Measurements from ENCODE around the gene PSMB10.
A peak's percentile ranks its signal among the peaks of the same experiment; 100 is the strongest.

PSMB10 gene

DNA sequence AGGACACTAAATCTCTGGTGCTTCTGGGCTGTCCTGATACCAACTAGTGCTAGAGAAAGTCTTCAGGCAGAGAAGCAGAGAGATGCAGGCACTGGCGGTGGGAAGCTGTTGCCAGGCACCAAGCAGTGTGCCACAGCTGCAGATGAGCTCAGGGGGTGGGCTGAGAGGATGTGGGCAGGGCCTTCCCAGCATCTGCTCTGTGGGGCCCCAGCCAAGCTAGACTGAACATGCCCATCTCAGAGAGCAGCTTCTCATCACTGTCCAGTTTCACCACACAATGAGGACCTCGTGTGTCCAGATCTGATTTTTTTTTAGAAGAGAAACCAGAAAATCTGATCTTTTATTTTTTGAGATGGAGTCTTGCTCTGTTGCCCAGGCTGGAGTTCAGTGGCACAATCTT lies 26.5 kb downstream of the PSMB10 start:
- H3K4me3 ChIP-seq (ENCODE audit: insufficient read depth, low read depth, low read length) = no peak overlapping the region
- peaks cover 12% of the 10 kb centered on the region for H3K36me3 ChIP-seq (ENCODE audit: control insufficient read depth, insufficient read depth, low read length)
- no peaks in the 10 kb centered on the region for H3K27me3 ChIP-seq (ENCODE audit: control insufficient read depth, insufficient read depth, low read length, poor library complexity, severe bottlenecking)
- H3K27ac ChIP-seq (ENCODE audit: insufficient read depth, low read depth, low read length, poor library complexity, severe bottlenecking) = no peak overlapping the region
- 92 to 96% methylated on average over 2 of the region's 2 CpGs for WGBS, 2 experiments
- no peaks in the 10 kb centered on the region for H3K4me1 ChIP-seq (ENCODE audit: control insufficient read depth, insufficient read depth, low read length)
- H3K9me3 ChIP-seq (ENCODE audit: control insufficient read depth, low read length) = no peaks in the 10 kb centered on the region

DNA sequence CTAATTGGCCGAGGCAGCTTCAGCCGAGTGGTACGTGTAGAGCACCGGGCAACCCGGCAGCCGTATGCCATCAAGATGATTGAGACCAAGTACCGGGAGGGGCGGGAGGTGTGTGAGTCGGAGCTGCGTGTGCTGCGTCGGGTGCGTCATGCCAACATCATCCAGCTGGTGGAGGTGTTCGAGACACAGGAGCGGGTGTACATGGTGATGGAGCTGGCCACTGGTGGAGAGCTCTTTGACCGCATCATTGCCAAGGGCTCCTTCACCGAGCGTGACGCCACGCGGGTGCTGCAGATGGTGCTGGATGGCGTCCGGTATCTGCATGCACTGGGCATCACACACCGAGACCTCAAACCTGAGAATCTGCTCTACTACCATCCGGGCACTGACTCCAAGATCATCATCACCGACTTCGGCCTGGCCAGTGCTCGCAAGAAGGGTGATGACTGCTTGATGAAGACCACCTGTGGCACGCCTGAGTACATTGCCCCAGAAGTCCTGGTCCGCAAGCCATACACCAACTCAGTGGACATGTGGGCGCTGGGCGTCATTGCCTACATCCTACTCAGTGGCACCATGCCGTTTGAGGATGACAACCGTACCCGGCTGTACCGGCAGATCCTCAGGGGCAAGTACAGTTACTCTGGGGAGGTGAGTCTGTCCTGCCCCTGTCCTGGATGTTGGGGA lies 27.5 kb downstream of the PSMB10 start:
- Histone ChIP-seq H3K36me3 (ENCODE audit: control insufficient read depth, insufficient read depth, low read length) (peaks cover 12% of the 10 kb centered on the region), H3K4me1 (ENCODE audit: control insufficient read depth, insufficient read depth, low read length) (no peaks in the 10 kb centered on the region), H3K9me3 (ENCODE audit: control insufficient read depth, low read length) (no peaks in the 10 kb centered on the region), H3K27ac (ENCODE audit: insufficient read depth, low read depth, low read length, poor library complexity, severe bottlenecking) (no peak overlapping the region), H3K27me3 (ENCODE audit: control insufficient read depth, insufficient read depth, low read length, poor library complexity, severe bottlenecking) (no peaks in the 10 kb centered on the region), H3K4me3 (ENCODE audit: insufficient read depth, low read depth, low read length) (no peak overlapping the region)
- WGBS, 2 experiments = 96 to 97% methylated on average over 36 of the region's 36 CpGs

- Histone ChIP-seq H3K4me3 (ENCODE audit: insufficient read depth, low read depth, low read length) (no peak overlapping the region), H3K36me3 (ENCODE audit: control insufficient read depth, insufficient read depth, low read length) (peaks cover 12% of the 10 kb centered on the region), H3K4me1 (ENCODE audit: control insufficient read depth, insufficient read depth, low read length) (no peaks in the 10 kb centered on the region), H3K27me3 (ENCODE audit: control insufficient read depth, insufficient read depth, low read length, poor library complexity, severe bottlenecking) (no peaks in the 10 kb centered on the region), H3K27ac (ENCODE audit: insufficient read depth, low read depth, low read length, poor library complexity, severe bottlenecking) (no peak overlapping the region), H3K9me3 (ENCODE audit: control insufficient read depth, low read length) (no peaks in the 10 kb centered on the region)
- 89% methylated on average over 11 of the region's 11 CpGs for WGBS, 2 experiments
These were observed 29.1 kb downstream of the PSMB10 start for GRCh38 chr16:67907397-67908180.

- Histone ChIP-seq H3K4me1 (ENCODE audit: control insufficient read depth, insufficient read depth, low read length) (no peaks in the 10 kb centered on the region), H3K27me3 (ENCODE audit: control insufficient read depth, insufficient read depth, low read length, poor library complexity, severe bottlenecking) (no peaks in the 10 kb centered on the region), H3K9me3 (ENCODE audit: control insufficient read depth, low read length) (no peaks in the 10 kb centered on the region), H3K36me3 (ENCODE audit: control insufficient read depth, insufficient read depth, low read length) (no peaks in the 10 kb centered on the region), H3K4me3 (ENCODE audit: insufficient read depth, low read depth, low read length) (no peak overlapping the region), H3K27ac (ENCODE audit: insufficient read depth, low read depth, low read length, poor library complexity, severe bottlenecking) (no peak overlapping the region)
- 92 to 96% methylated on average over 4 of the region's 4 CpGs for WGBS, 2 experiments
These were observed 33.8 kb downstream of the PSMB10 start for GRCh38 chr16:67902831-67903230.

DNA sequence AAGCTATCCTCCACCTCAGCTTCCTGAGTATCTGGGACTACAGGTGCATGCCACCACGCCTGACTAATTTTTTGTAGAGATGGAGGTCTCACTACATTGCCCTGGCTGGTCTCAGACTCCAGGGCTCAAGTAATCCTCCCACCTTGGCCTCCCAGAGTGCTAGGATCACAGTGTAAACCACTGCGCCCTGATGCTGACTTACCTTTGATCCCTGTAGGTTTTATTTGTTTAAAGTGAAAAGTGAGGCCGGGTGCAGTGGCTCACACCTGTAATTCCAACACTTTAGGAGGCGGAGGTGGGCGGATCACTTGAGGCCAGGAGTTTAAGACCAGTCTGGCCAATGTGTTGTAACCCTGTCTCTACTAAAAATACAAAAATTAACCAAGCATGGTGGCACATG lies 34.9 kb downstream of the PSMB10 start:
- no peaks in the 10 kb centered on the region for H3K36me3 ChIP-seq (ENCODE audit: control insufficient read depth, insufficient read depth, low read length)
- H3K4me3 ChIP-seq (ENCODE audit: insufficient read depth, low read depth, low read length) = no peak overlapping the region
- H3K9me3 ChIP-seq (ENCODE audit: control insufficient read depth, low read length) = no peaks in the 10 kb centered on the region
- H3K27ac ChIP-seq (ENCODE audit: insufficient read depth, low read depth, low read length, poor library complexity, severe bottlenecking) = no peak overlapping the region
- H3K27me3 ChIP-seq (ENCODE audit: control insufficient read depth, insufficient read depth, low read length, poor library complexity, severe bottlenecking) = no peaks in the 10 kb centered on the region
- 91 to 93% methylated on average over 5 of the region's 5 CpGs for WGBS, 2 experiments
- H3K4me1 ChIP-seq (ENCODE audit: control insufficient read depth, insufficient read depth, low read length) = no peaks in the 10 kb centered on the region

DNA sequence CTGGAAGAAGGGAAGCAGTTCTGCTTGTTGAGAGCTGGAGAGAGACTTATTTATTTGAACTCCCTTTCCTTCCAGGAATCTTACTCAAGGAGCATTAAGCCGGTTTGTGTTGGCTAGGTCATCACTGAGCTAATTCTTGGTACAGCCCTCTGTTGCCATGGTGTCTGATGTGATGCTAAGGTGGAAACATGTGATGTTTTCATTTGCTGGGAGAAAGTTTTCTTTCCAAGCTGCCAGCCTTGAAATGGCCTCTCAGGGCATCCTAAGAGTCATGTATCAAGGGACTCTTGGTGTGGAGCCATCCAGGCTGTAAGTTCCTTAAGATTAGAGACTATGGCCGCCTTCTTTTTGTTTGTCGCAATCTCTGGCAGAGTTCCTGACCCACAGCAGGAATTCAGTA lies 39.4 kb downstream of the PSMB10 start:
- H3K4me1 ChIP-seq (ENCODE audit: control insufficient read depth, insufficient read depth, low read length) = peaks cover 6% of the 10 kb centered on the region
- WGBS, 2 experiments = 97 to 98% methylated on average over 3 of the region's 3 CpGs
- no peaks in the 10 kb centered on the region for H3K9me3 ChIP-seq (ENCODE audit: control insufficient read depth, low read length)
- H3K4me3 ChIP-seq (ENCODE audit: insufficient read depth, low read depth, low read length) = no peak overlapping the region
- no peaks in the 10 kb centered on the region for H3K27me3 ChIP-seq (ENCODE audit: control insufficient read depth, insufficient read depth, low read length, poor library complexity, severe bottlenecking)
- H3K27ac ChIP-seq (ENCODE audit: insufficient read depth, low read depth, low read length, poor library complexity, severe bottlenecking) = no peak overlapping the region
- H3K36me3 ChIP-seq (ENCODE audit: control insufficient read depth, insufficient read depth, low read length) = no peaks in the 10 kb centered on the region

DNA sequence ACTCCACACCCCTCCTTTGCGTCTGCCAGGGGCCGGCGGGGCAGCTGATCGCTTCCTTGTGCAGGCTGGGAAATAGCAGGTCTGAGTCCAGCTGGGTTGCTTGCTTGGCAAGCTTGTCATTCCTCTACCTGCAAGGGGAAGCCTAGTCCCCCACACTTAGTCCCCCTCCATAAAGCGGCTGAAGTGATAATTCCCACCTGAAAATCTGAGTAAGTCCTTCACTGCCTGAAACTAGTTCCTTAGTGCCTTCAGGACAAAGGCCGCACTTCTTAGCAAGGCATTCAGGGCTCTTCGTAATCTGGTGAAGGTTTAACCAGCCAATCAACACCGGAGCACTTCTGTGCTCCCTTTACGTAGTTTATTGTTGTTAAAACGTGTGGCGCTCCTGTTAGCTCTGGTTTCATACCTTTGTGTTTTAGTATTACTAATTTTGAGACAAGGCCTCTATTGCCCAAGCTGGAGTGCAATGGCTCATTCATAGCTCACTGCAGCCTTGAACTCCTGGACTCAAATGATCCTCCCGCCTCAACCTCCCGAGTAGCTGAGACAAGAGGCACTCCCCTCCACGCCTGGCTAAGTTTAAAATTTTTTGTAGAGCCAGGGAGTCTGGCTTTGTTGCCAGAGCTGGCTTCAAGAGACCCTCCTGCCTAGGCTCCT lies 42.8 kb downstream of the PSMB10 start:
- Histone ChIP-seq H3K4me1 (ENCODE audit: control insufficient read depth, insufficient read depth, low read length) (peaks cover 6% of the 10 kb centered on the region), H3K27ac (ENCODE audit: insufficient read depth, low read depth, low read length, poor library complexity, severe bottlenecking) (peak overlapping the region; percentile 83), H3K4me3 (ENCODE audit: insufficient read depth, low read depth, low read length) (peak overlapping the region; percentile 97), H3K27me3 (ENCODE audit: control insufficient read depth, insufficient read depth, low read length, poor library complexity, severe bottlenecking) (no peaks in the 10 kb centered on the region), H3K9me3 (ENCODE audit: control insufficient read depth, low read length) (no peaks in the 10 kb centered on the region), H3K36me3 (ENCODE audit: control insufficient read depth, insufficient read depth, low read length) (no peaks in the 10 kb centered on the region)
- 42 to 44% methylated on average over 14 of the region's 14 CpGs for WGBS, 2 experiments

- no peaks in the 10 kb centered on the region for H3K36me3 ChIP-seq (ENCODE audit: control insufficient read depth, insufficient read depth, low read length)
- no peaks in the 10 kb centered on the region for H3K9me3 ChIP-seq (ENCODE audit: control insufficient read depth, low read length)
- H3K4me3 ChIP-seq (ENCODE audit: insufficient read depth, low read depth, low read length) = peak within 1 kb of the TSS; percentile 97
- 0% methylated on average over 90 of the region's 90 CpGs for WGBS, 2 experiments
- H3K27ac ChIP-seq (ENCODE audit: insufficient read depth, low read depth, low read length, poor library complexity, severe bottlenecking) = peak within 1 kb of the TSS; percentile 83
- peaks cover 6% of the 10 kb centered on the region for H3K4me1 ChIP-seq (ENCODE audit: control insufficient read depth, insufficient read depth, low read length)
- H3K27me3 ChIP-seq (ENCODE audit: control insufficient read depth, insufficient read depth, low read length, poor library complexity, severe bottlenecking) = no peaks in the 10 kb centered on the region
These were observed 43.5 kb downstream of the PSMB10 start, which contains the start of gene PSKH1 for GRCh38 chr16:67892899-67893742. Gene PSKH1, plus strand, starts transcription at chr16:67893254. Its CDS starts 15,496 bp downstream, at chr16:67908750.

- Histone ChIP-seq H3K27me3 (ENCODE audit: control insufficient read depth, insufficient read depth, low read length, poor library complexity, severe bottlenecking) (no peaks in the 10 kb centered on the region), H3K4me1 (ENCODE audit: control insufficient read depth, insufficient read depth, low read length) (peaks cover 6% of the 10 kb centered on the region), H3K27ac (ENCODE audit: insufficient read depth, low read depth, low read length, poor library complexity, severe bottlenecking) (no peak overlapping the region), H3K36me3 (ENCODE audit: control insufficient read depth, insufficient read depth, low read length) (no peaks in the 10 kb centered on the region), H3K9me3 (ENCODE audit: control insufficient read depth, low read length) (no peaks in the 10 kb centered on the region), H3K4me3 (ENCODE audit: insufficient read depth, low read depth, low read length) (peak overlapping the region; percentile 20)
- 66 to 72% methylated on average over 3 to 4 of the region's 5 CpGs for WGBS, 2 experiments
These were observed 44.3 kb downstream of the PSMB10 start for GRCh38 chr16:67892375-67892774.

Measured in ectodermal cell (in vitro differentiated cells).